ENCODE results near the gene AKAP8L. TPM values are rescaled to one million over a fixed set of nuclear protein-coding genes. Genes with fewer than 3 reads are reported as not detected.

AKAP8L gene
- total RNA-seq, 1 experiment from 2014 or later: 106 TPM

DNA sequence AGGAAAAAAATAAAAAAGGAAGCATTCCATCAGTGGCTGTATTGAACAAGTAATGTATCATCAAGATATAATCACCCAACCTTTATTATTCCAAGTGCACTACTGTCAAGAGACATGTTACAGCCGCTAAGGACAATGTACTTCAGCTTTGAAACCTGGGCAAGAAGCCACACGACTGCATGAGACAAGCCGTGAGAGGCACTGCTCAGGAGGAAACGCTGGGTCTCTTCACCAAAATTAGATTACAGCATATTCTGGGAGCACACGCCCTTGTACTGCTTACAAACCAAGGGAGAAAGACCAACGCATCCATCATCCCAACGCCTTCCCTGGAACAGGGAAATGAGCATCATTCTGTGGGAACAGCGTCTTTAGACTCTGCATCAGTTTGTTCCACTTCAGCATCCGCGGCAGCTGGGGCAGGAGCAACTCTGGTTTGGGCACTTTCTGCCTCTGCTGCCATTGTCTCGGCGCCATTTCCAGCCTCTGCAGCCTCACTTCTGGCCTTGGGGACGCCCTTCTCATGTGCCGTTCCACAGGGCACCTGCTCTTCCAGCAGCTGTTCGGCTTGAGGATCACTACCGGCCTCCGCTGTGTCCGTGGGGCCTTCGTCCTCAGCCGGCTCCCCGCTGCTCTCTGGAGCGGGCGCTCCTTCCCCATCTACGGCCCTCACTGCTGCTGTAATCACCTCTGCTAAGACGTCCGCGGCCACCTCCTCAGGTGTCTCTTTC is 64.1 kb downstream of the AKAP8L start:
- Histone ChIP-seq H3K36me3 (ENCODE audit: control insufficient read depth in 1 of 2, insufficient read depth in 2 of 2, low read length in 2 of 2) (peaks cover 36 to 39% of the 10 kb centered on the region in 2 experiments), H4K20me1 (ENCODE audit: insufficient read depth) (no peaks in the 10 kb centered on the region), H3K9me3 (ENCODE audit: control insufficient read depth in 1 of 2, insufficient read depth in 1 of 2, low read depth in 1 of 2, low read length in 2 of 2) (no peaks in the 10 kb centered on the region), H2AFZ (ENCODE audit: low read depth, low read length, poor library complexity, severe bottlenecking) (no peak overlapping the region), H3K9me2 (ENCODE audit: insufficient read depth) (no peaks in the 10 kb centered on the region), H3K4me1 (ENCODE audit: control insufficient read depth in 1 of 2, insufficient read depth in 2 of 2, low read length in 2 of 2) (no peaks in the 10 kb centered on the region), H3K79me2 (ENCODE audit: insufficient read depth, low read length) (no peaks in the 10 kb centered on the region), H3K27ac (ENCODE audit: low read depth, low read length) (no peak overlapping the region), H3K4me3 (replicated peaks in 1 of 2; ENCODE audit: low read depth in 1 of 2, low read length in 2 of 2) (no peak overlapping the region), H3K9ac (ENCODE audit: low read length) (no peak overlapping the region), H3K4me2 (ENCODE audit: low read length) (no peak overlapping the region), H3K27me3 (ENCODE audit: insufficient read depth, low read length) (no peaks in the 10 kb centered on the region)
- CTCF ChIA-PET: no interaction called here
- BruUV-seq (replicated peaks): no TSS peak
- intact Hi-C loops (cut with micrococcal nuclease): no loop called here
- TF ChIP-seq, protein P1, sequence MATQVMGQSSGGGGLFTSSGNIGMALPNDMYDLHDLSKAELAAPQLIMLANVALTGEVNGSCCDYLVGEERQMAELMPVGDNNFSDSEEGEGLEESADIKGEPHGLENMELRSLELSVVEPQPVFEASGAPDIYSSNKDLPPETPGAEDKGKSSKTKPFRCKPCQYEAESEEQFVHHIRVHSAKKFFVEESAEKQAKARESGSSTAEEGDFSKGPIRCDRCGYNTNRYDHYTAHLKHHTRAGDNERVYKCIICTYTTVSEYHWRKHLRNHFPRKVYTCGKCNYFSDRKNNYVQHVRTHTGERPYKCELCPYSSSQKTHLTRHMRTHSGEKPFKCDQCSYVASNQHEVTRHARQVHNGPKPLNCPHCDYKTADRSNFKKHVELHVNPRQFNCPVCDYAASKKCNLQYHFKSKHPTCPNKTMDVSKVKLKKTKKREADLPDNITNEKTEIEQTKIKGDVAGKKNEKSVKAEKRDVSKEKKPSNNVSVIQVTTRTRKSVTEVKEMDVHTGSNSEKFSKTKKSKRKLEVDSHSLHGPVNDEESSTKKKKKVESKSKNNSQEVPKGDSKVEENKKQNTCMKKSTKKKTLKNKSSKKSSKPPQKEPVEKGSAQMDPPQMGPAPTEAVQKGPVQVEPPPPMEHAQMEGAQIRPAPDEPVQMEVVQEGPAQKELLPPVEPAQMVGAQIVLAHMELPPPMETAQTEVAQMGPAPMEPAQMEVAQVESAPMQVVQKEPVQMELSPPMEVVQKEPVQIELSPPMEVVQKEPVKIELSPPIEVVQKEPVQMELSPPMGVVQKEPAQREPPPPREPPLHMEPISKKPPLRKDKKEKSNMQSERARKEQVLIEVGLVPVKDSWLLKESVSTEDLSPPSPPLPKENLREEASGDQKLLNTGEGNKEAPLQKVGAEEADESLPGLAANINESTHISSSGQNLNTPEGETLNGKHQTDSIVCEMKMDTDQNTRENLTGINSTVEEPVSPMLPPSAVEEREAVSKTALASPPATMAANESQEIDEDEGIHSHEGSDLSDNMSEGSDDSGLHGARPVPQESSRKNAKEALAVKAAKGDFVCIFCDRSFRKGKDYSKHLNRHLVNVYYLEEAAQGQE (IDR thresholded peaks at IDR 0.05; ENCODE audit: low read depth): no peak
- TF ChIP-seq SRF (IDR thresholded peaks at IDR 0.05; ENCODE audit: low read depth) (no peak), JUND (IDR thresholded peaks at IDR 0.05) (no peak), CBX3 (IDR thresholded peaks at IDR 0.05; ENCODE audit: low read depth) (no peak)
- TF ChIP-seq, protein P2, sequence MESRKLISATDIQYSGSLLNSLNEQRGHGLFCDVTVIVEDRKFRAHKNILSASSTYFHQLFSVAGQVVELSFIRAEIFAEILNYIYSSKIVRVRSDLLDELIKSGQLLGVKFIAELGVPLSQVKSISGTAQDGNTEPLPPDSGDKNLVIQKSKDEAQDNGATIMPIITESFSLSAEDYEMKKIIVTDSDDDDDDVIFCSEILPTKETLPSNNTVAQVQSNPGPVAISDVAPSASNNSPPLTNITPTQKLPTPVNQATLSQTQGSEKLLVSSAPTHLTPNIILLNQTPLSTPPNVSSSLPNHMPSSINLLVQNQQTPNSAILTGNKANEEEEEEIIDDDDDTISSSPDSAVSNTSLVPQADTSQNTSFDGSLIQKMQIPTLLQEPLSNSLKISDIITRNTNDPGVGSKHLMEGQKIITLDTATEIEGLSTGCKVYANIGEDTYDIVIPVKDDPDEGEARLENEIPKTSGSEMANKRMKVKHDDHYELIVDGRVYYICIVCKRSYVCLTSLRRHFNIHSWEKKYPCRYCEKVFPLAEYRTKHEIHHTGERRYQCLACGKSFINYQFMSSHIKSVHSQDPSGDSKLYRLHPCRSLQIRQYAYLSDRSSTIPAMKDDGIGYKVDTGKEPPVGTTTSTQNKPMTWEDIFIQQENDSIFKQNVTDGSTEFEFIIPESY (IDR thresholded peaks at IDR 0.05; ENCODE audit: extremely low read depth, insufficient replicate concordance, low read length): no peak
- no peak for ATAC-seq
- no peak for DNase-seq (ENCODE audit: low read depth, low spot score)
- RAD21 ChIA-PET (ENCODE audit: low non-redundant PET in 1 of 2, low total read pairs in 2 of 2, uncharacterized antibody in 2 of 2, unreplicated experiment in 2 of 2): no interaction called here
- POLR2A ChIA-PET: no interaction called here

Data from HCT116 (cell line).